ENCODE results near the gene FLNB. TPM values are rescaled to one million over a fixed set of nuclear protein-coding genes. Genes with fewer than 3 reads are reported as not detected.

FLNB gene
- total RNA-seq, 1 donor from 2014 or later, result 521 TPM

DNA sequence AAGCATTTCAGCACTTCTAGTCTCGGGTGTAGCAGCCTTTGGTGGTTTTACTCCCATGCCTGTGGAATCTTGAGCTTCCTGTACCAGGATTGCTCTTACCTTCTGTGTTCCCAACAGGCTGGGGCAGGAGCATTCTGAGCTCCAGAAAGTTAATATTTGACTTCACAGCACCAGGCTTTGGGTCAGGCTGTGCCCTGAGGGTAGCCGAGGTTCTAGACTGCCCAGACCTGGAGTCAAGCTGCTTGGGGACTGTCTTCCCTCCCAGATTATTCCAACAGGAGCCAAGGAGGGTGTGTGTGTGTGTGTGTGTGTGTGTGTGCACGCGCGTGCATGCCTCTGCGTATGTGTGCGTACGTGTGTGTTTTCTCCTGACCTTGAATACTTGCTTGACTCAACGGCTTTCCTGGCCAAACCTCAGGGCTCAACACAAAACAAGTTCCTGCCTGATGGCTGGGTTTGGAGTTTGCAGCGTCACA is 94.8 kb downstream of the FLNB start:
- H3K4me1 ChIP-seq (ENCODE audit: insufficient read depth, low read length), result no peaks in the 10 kb centered on the region
- no peaks in the 10 kb centered on the region for H3K27me3 ChIP-seq (ENCODE audit: insufficient read depth, low read length)
- FAIRE-seq (no peak), DNase-seq (ENCODE audit: low read depth) (no peak)
- TF ChIP-seq, protein P1, sequence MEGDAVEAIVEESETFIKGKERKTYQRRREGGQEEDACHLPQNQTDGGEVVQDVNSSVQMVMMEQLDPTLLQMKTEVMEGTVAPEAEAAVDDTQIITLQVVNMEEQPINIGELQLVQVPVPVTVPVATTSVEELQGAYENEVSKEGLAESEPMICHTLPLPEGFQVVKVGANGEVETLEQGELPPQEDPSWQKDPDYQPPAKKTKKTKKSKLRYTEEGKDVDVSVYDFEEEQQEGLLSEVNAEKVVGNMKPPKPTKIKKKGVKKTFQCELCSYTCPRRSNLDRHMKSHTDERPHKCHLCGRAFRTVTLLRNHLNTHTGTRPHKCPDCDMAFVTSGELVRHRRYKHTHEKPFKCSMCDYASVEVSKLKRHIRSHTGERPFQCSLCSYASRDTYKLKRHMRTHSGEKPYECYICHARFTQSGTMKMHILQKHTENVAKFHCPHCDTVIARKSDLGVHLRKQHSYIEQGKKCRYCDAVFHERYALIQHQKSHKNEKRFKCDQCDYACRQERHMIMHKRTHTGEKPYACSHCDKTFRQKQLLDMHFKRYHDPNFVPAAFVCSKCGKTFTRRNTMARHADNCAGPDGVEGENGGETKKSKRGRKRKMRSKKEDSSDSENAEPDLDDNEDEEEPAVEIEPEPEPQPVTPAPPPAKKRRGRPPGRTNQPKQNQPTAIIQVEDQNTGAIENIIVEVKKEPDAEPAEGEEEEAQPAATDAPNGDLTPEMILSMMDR (IDR thresholded peaks at IDR 0.05; ENCODE audit: insufficient read depth, low read depth, low read length), result no peak
- no peak for TF ChIP-seq EZH2 (IDR thresholded peaks at IDR 0.05; ENCODE audit: insufficient read depth, low read length)
- no peak overlapping the region for H3K4me3 ChIP-seq (ENCODE audit: insufficient read depth, low read depth, low read length)
- H3K9me3 ChIP-seq (ENCODE audit: insufficient read depth, low read depth, low read length), result no peaks in the 10 kb centered on the region
- Mint-ChIP-seq H3K27me3 (ENCODE audit: low read depth, unreplicated experiment) (no peaks in the 10 kb centered on the region), H3K36me3 (ENCODE audit: low read depth, unreplicated experiment) (peaks cover 32% of the 10 kb centered on the region), H3K4me1 (ENCODE audit: low read depth, unreplicated experiment) (peaks cover 30% of the 10 kb centered on the region), H3K9me3 (ENCODE audit: unreplicated experiment) (no peaks in the 10 kb centered on the region), H3K27ac (ENCODE audit: unreplicated experiment) (no peak overlapping the region), H3K4me3 (ENCODE audit: unreplicated experiment) (no peak overlapping the region)
- H4K20me1 ChIP-seq (ENCODE audit: insufficient read depth, low read length), result peaks cover 51% of the 10 kb centered on the region
- H3K4me2 ChIP-seq (ENCODE audit: low read length), result no peak overlapping the region
- no peak overlapping the region for H3K9ac ChIP-seq (ENCODE audit: low read length)
- peaks cover 5% of the 10 kb centered on the region for H3K79me2 ChIP-seq (ENCODE audit: insufficient read depth, low read length)
- H3K27ac ChIP-seq (ENCODE audit: low read depth, low read length), result no peak overlapping the region
- H2AFZ ChIP-seq (ENCODE audit: low read depth, low read length), result no peak overlapping the region
- H3K36me3 ChIP-seq (ENCODE audit: insufficient read depth, low read length), result peaks cover 78% of the 10 kb centered on the region

DNA sequence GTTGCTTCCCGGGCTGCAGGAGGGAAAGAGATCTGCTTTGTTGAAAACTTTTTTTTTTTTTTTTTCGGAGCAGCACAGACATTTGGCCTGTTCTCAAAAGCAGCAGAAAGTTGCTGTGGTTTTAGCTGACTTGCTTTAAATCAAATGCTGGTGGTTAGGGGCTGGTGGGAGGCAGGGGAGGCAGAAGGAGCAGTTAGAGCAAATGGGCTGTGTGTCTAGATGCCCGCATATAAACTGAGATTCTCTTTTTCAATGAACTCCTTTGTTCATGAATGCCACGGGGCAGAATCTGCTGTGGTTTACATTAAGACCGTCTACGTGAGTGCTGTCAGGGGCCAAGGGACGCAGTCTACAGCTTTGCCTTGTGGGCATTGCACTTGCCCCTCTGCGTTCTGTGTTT is 95.9 kb downstream of the FLNB start:
- peaks cover 27% of the 10 kb centered on the region for H3K4me1 Mint-ChIP-seq (ENCODE audit: low read depth, unreplicated experiment)
- Histone ChIP-seq H3K4me1 (ENCODE audit: insufficient read depth, low read length) (no peaks in the 10 kb centered on the region), H3K4me2 (ENCODE audit: low read length) (no peak overlapping the region), H3K9me3 (ENCODE audit: insufficient read depth, low read depth, low read length) (no peaks in the 10 kb centered on the region), H3K79me2 (ENCODE audit: insufficient read depth, low read length) (peaks cover 2% of the 10 kb centered on the region), H3K9ac (ENCODE audit: low read length) (no peak overlapping the region), H3K27ac (ENCODE audit: low read depth, low read length) (no peak overlapping the region), H3K36me3 (ENCODE audit: insufficient read depth, low read length) (peaks cover 85% of the 10 kb centered on the region), H3K4me3 (ENCODE audit: insufficient read depth, low read depth, low read length) (no peak overlapping the region), H2AFZ (ENCODE audit: low read depth, low read length) (no peak overlapping the region), H4K20me1 (ENCODE audit: insufficient read depth, low read length) (peaks cover 49% of the 10 kb centered on the region), H3K27me3 (ENCODE audit: insufficient read depth, low read length) (no peaks in the 10 kb centered on the region)
- no peak overlapping the region for H3K4me3 Mint-ChIP-seq (ENCODE audit: unreplicated experiment)
- FAIRE-seq (no peak), DNase-seq (ENCODE audit: low read depth) (no peak)
- H3K36me3 Mint-ChIP-seq (ENCODE audit: low read depth, unreplicated experiment), result peaks cover 30% of the 10 kb centered on the region
- TF ChIP-seq, protein P1 (IDR thresholded peaks at IDR 0.05; ENCODE audit: insufficient read depth, low read depth, low read length), result no peak
- TF ChIP-seq EZH2 (IDR thresholded peaks at IDR 0.05; ENCODE audit: insufficient read depth, low read length), result no peak
- peak overlapping the region; percentile 26 for H3K27ac Mint-ChIP-seq (ENCODE audit: unreplicated experiment)
- H3K27me3 Mint-ChIP-seq (ENCODE audit: low read depth, unreplicated experiment), result no peaks in the 10 kb centered on the region
- no peaks in the 10 kb centered on the region for H3K9me3 Mint-ChIP-seq (ENCODE audit: unreplicated experiment)

DNA sequence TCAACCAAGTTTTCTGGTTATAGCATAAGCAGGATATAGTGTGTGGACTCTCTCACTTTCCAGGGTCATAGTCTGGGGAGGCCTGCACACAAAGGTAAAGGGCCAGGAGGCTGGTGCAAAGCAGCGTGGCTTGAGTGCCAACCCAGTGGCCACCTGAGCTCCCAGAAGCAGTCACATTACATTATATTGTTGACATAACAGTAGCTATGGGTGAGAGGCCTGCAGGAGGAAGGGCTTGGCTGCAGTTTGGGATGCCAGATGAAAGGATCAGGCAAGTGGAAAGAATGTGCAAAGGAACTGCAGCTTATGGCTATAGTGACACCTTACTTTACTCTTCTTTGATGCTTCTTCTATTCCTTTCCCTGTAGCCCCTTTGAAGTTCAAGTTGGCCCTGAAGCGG is 96.5 kb downstream of the FLNB start:
- FAIRE-seq, result no peak
- no peaks in the 10 kb centered on the region for H3K27me3 Mint-ChIP-seq (ENCODE audit: low read depth, unreplicated experiment)

More for the DNA sequence above, 96.5 kb downstream of the FLNB start:
- H3K4me3 Mint-ChIP-seq (ENCODE audit: unreplicated experiment), result no peak overlapping the region
- Histone ChIP-seq H3K27ac (ENCODE audit: low read depth, low read length) (no peak overlapping the region), H3K9me3 (ENCODE audit: insufficient read depth, low read depth, low read length) (no peaks in the 10 kb centered on the region), H3K27me3 (ENCODE audit: insufficient read depth, low read length) (no peaks in the 10 kb centered on the region), H3K79me2 (ENCODE audit: insufficient read depth, low read length) (peaks cover 2% of the 10 kb centered on the region), H3K36me3 (ENCODE audit: insufficient read depth, low read length) (peaks cover 85% of the 10 kb centered on the region), H3K9ac (ENCODE audit: low read length) (no peak overlapping the region), H3K4me1 (ENCODE audit: insufficient read depth, low read length) (no peaks in the 10 kb centered on the region), H2AFZ (ENCODE audit: low read depth, low read length) (no peak overlapping the region), H3K4me2 (ENCODE audit: low read length) (no peak overlapping the region), H3K4me3 (ENCODE audit: insufficient read depth, low read depth, low read length) (no peak overlapping the region), H4K20me1 (ENCODE audit: insufficient read depth, low read length) (peaks cover 43% of the 10 kb centered on the region)
- H3K4me1 Mint-ChIP-seq (ENCODE audit: low read depth, unreplicated experiment), result peaks cover 25% of the 10 kb centered on the region
- TF ChIP-seq, protein P1 (IDR thresholded peaks at IDR 0.05; ENCODE audit: insufficient read depth, low read depth, low read length), result no peak
- TF ChIP-seq EZH2 (IDR thresholded peaks at IDR 0.05; ENCODE audit: insufficient read depth, low read length), result no peak
- DNase-seq (ENCODE audit: low read depth), result no peak
- H3K9me3 Mint-ChIP-seq (ENCODE audit: unreplicated experiment), result no peaks in the 10 kb centered on the region
- peaks cover 34% of the 10 kb centered on the region for H3K36me3 Mint-ChIP-seq (ENCODE audit: low read depth, unreplicated experiment)
- H3K27ac Mint-ChIP-seq (ENCODE audit: unreplicated experiment), result peak overlapping the region; percentile 26
